Measurements from ENCODE around the gene ZDHHC8. TPM values are rescaled to one million over a fixed set of nuclear protein-coding genes. Genes with fewer than 3 reads are reported as not detected.

The ZDHHC8 gene
- total and polyA plus RNA-seq, 2 donors (not counting 1 experiment from before 2014, with no cell fraction given), result 94.4 to 96.9 TPM

GRCh38 chr22:20108757-20109230 is 22.8 kb upstream of the ZDHHC8 start:
- ChIA-PET POLR2A (no interaction called here), CTCF (no interaction called here)
- H3K9me3 ChIP-seq (ENCODE audit: control extremely low read depth in 1 of 3, control insufficient read depth in 2 of 3, insufficient read depth in 1 of 3, low read length in 2 of 3), result no peaks in the 10 kb centered on the region
- TF ChIP-seq EZH2 (IDR thresholded peaks at IDR 0.05; ENCODE audit: borderline replicate concordance, insufficient read depth, low read depth, low read length, poor library complexity, severe bottlenecking) (no peak), CTCF (IDR thresholded peaks at IDR 0.05) (no peak)
- Mint-ChIP-seq H3K4me1 (peaks cover 7% of the 10 kb centered on the region), H3K27ac (no peak overlapping the region), H3K4me3 (no peak overlapping the region), H3K27me3 (no peaks in the 10 kb centered on the region), H3K9me3 (ENCODE audit: insufficient read depth) (no peaks in the 10 kb centered on the region)
- H3K79me2 ChIP-seq (ENCODE audit: control insufficient read depth, insufficient read depth, low read length), result no peaks in the 10 kb centered on the region
- H3K4me2 ChIP-seq (replicated peaks; ENCODE audit: low read depth, low read length, poor library complexity, severe bottlenecking), result no peak overlapping the region
- H3K4me3 ChIP-seq (ENCODE audit: control extremely low read depth in 1 of 5, extremely low read depth in 1 of 5, insufficient read depth in 1 of 5, low read depth in 2 of 5, low read length in 4 of 5), result no peak overlapping the region
- peaks cover 0 to 12% of the 10 kb centered on the region in 2 donors for H3K4me1 ChIP-seq (ENCODE audit: control insufficient read depth in 2 of 2, insufficient read depth in 2 of 2, low read length in 2 of 2)
- no peaks in the 10 kb centered on the region for H3K27me3 ChIP-seq (replicated peaks in 1 of 4; ENCODE audit: control extremely low read depth in 1 of 4, control insufficient read depth in 3 of 4, insufficient read depth in 4 of 4, low read length in 3 of 4)
- ATAC-seq (ENCODE audit: low read depth) (no peak), DNase-seq (no peak)
- intact Hi-C loops (cut with micrococcal nuclease), result no loop called here
- H2AFZ ChIP-seq (ENCODE audit: insufficient read depth, low read depth, low read length, poor library complexity, severe bottlenecking), result no peak overlapping the region
- 94% methylated on average over 8 of the region's 12 CpGs for WGBS (ENCODE audit: insufficient coverage)
- peaks cover 0 to 55% of the 10 kb centered on the region in 2 experiments for H3K36me3 ChIP-seq (replicated peaks in 1 of 2; ENCODE audit: control extremely low read depth in 1 of 2, control insufficient read depth in 1 of 2, extremely low read depth in 1 of 2, insufficient read depth in 2 of 2, low read length in 1 of 2)
- H3K27ac ChIP-seq (ENCODE audit: low read length in 2 of 2), result no peak overlapping the region
- H4K20me1 ChIP-seq (ENCODE audit: control insufficient read depth, insufficient read depth, low read length, poor library complexity, severe bottlenecking), result no peaks in the 10 kb centered on the region
- no peak overlapping the region for H3K9ac ChIP-seq (ENCODE audit: low read length)

- Histone ChIP-seq H3K4me1 (ENCODE audit: control insufficient read depth in 2 of 2, insufficient read depth in 2 of 2, low read length in 2 of 2) (peaks cover 0 to 12% of the 10 kb centered on the region in 2 donors), H3K9ac (ENCODE audit: low read length) (no peak overlapping the region), H3K27me3 (replicated peaks in 1 of 4; ENCODE audit: control extremely low read depth in 1 of 4, control insufficient read depth in 3 of 4, insufficient read depth in 4 of 4, low read length in 3 of 4) (no peaks in the 10 kb centered on the region), H3K4me2 (replicated peaks; ENCODE audit: low read depth, low read length, poor library complexity, severe bottlenecking) (no peak overlapping the region), H3K9me3 (ENCODE audit: control extremely low read depth in 1 of 3, control insufficient read depth in 2 of 3, insufficient read depth in 1 of 3, low read length in 2 of 3) (no peaks in the 10 kb centered on the region), H4K20me1 (ENCODE audit: control insufficient read depth, insufficient read depth, low read length, poor library complexity, severe bottlenecking) (no peaks in the 10 kb centered on the region), H3K36me3 (replicated peaks in 1 of 2; ENCODE audit: control extremely low read depth in 1 of 2, control insufficient read depth in 1 of 2, extremely low read depth in 1 of 2, insufficient read depth in 2 of 2, low read length in 1 of 2) (peaks cover 0 to 61% of the 10 kb centered on the region in 2 experiments), H3K27ac (ENCODE audit: low read length in 2 of 2) (no peak overlapping the region), H3K79me2 (ENCODE audit: control insufficient read depth, insufficient read depth, low read length) (no peaks in the 10 kb centered on the region), H3K4me3 (ENCODE audit: control extremely low read depth in 1 of 5, extremely low read depth in 1 of 5, insufficient read depth in 1 of 5, low read depth in 2 of 5, low read length in 4 of 5) (no peak overlapping the region), H2AFZ (ENCODE audit: insufficient read depth, low read depth, low read length, poor library complexity, severe bottlenecking) (no peak overlapping the region)
- WGBS (ENCODE audit: insufficient coverage), result 94% methylated on average over 22 of the region's 23 CpGs
- no peak overlapping the region for H3K4me3 Mint-ChIP-seq
- peak overlapping the region; percentile 65 for H3K27ac Mint-ChIP-seq
- DNase-seq, result no peak
- ChIA-PET CTCF (no interaction called here), POLR2A (no interaction called here)
- intact Hi-C loops (cut with micrococcal nuclease), result loop anchor here (10.0 kb wide), 1 partner anchor 745 kb away; the partner anchor contains the start of genes PI4KA and SNAP29
- no peaks in the 10 kb centered on the region for H3K9me3 Mint-ChIP-seq (ENCODE audit: insufficient read depth)
- H3K27me3 Mint-ChIP-seq, result no peaks in the 10 kb centered on the region
- TF ChIP-seq CTCF (IDR thresholded peaks at IDR 0.05), result no peak
- TF ChIP-seq EZH2 (IDR thresholded peaks at IDR 0.05; ENCODE audit: borderline replicate concordance, insufficient read depth, low read depth, low read length, poor library complexity, severe bottlenecking), result no peak
- peaks cover 9% of the 10 kb centered on the region for H3K4me1 Mint-ChIP-seq
- ATAC-seq (ENCODE audit: low read depth), result no peak
These were observed 21.9 kb upstream of the ZDHHC8 start for GRCh38 chr22:20109411-20110358.

Data from B cell (primary cell).